IMR-90 (cell line): Measurements from ENCODE around the gene ADAMTS17. TPM values are rescaled to one million over a fixed set of nuclear protein-coding genes. Genes with fewer than 3 reads are reported as not detected.

Experiments used
- ATAC-seq: fragments of 200-7000 bp; cut with Tn5 transposase; 2 replicates; pipeline ENCODE4 v1.9.1; 2020; ENCODE audit warnings: low read depth, mild to moderate bottlenecking, moderate library complexity
- BruUV-seq: library from RNA; stranded (reverse); fragments of 400-500 nt; replicated peaks from 2 replicates; lab custom pipeline; 2021; lab: Mats Ljungman, UMichigan
- CTCF ChIA-PET: fragments of 300-600 bp; formaldehyde crosslinking; extraction: SDS; loops from one replicate; lab custom pipeline; 2021; ENCODE audit warnings: antibody characterized with exemption; lab: Yijun Ruan, JAX
- POLR2A ChIA-PET: fragments of 300-600 bp; sonication (Branson Sonifier 250); formaldehyde crosslinking; loops from one replicate; lab custom pipeline; 2022; ENCODE audit warnings: antibody characterized with exemption; ENCODE audit not compliant: unreplicated experiment; lab: Charles Lee
- DNase-seq: peaks from one replicate; pipeline ENCODE4 v3.0.0; 2013
- H2AFZ ChIP-seq: replicated peaks from 2 replicates; pipeline ENCODE3; 2013; ENCODE audit warnings: low read length, mild to moderate bottlenecking; ENCODE audit not compliant: poor library complexity
- H2AK5ac ChIP-seq: 2 replicates; pipeline ENCODE4 v1.6.1; 2013; ENCODE audit warnings: low read depth, low read length, inconsistent platforms
- H2AK9ac ChIP-seq: replicated peaks from 2 replicates; pipeline ENCODE3; 2013; ENCODE audit warnings: mild to moderate bottlenecking, low read depth, low read length, moderate library complexity; ENCODE audit not compliant: poor library complexity
- H2BK120ac ChIP-seq: 2 replicates; pipeline ENCODE4 v1.6.1; 2013; ENCODE audit warnings: low read depth, low read length, inconsistent platforms
- H2BK15ac ChIP-seq: 3 replicates; pipeline ENCODE4 v1.6.1; 2013; ENCODE audit warnings: low read depth, low read length, inconsistent platforms
- H2BK20ac ChIP-seq: 2 replicates; pipeline ENCODE4 v1.6.1; 2013; ENCODE audit warnings: low read depth, mild to moderate bottlenecking, inconsistent platforms, low read length, moderate library complexity
- H2BK5ac ChIP-seq: 2 replicates; pipeline ENCODE4 v1.6.1; 2013; ENCODE audit warnings: mild to moderate bottlenecking, low read depth, low read length, inconsistent platforms; ENCODE audit not compliant: poor library complexity, severe bottlenecking
- H3K14ac ChIP-seq: replicated peaks from 2 replicates; pipeline ENCODE4 v1.6.1; 2013; ENCODE audit warnings: low read depth, low read length, inconsistent platforms
- H3K18ac ChIP-seq: 2 replicates; pipeline ENCODE4 v1.6.1; 2013; ENCODE audit warnings: low read depth, low read length, control low read depth
- H3K23ac ChIP-seq: 2 replicates; pipeline ENCODE4 v1.6.1; 2013; ENCODE audit warnings: low read depth, low read length, inconsistent platforms
- H3K27ac ChIP-seq: 2 replicates; pipeline ENCODE4 v1.5.1; 2013; ENCODE audit warnings: mild to moderate bottlenecking, control low read depth, low read length; ENCODE audit not compliant: insufficient read depth
- H3K27me3 ChIP-seq: 2 replicates; pipeline ENCODE4 v1.6.1; 2013; ENCODE audit warnings: low read length; ENCODE audit not compliant: control insufficient read depth, insufficient read depth
- H3K36me3 ChIP-seq: 2 replicates; pipeline ENCODE4 v1.6.1; 2013; ENCODE audit warnings: low read length, mixed read lengths; ENCODE audit not compliant: control insufficient read depth, insufficient read depth
- H3K4ac ChIP-seq: 2 replicates; pipeline ENCODE4 v1.6.1; 2013; ENCODE audit warnings: low read depth, low read length, inconsistent platforms
- H3K4me1 ChIP-seq: 2 replicates; pipeline ENCODE4 v1.6.1; 2013; ENCODE audit warnings: low read length, mixed read lengths; ENCODE audit not compliant: control insufficient read depth, insufficient read depth
- H3K4me2 ChIP-seq: 2 replicates; pipeline ENCODE4 v1.6.1; 2013; ENCODE audit warnings: low read depth, mild to moderate bottlenecking, control low read depth, low read length, moderate library complexity
- H3K4me3 ChIP-seq: 2 replicates; pipeline ENCODE4 v1.5.1; 2013; ENCODE audit warnings: low read depth, mild to moderate bottlenecking, control low read depth, low read length, moderate library complexity; ENCODE audit not compliant: insufficient read depth
- H3K56ac ChIP-seq: 2 replicates; pipeline ENCODE4 v1.6.1; 2013; ENCODE audit warnings: low read length, inconsistent platforms; ENCODE audit not compliant: insufficient read depth; ENCODE audit errors: extremely low read depth
- H3K79me1 ChIP-seq, 2 experiments: 2 replicates each; pipeline ENCODE4 v1.6.1; 2013; ENCODE audit warnings: low read length in 2 of 2, inconsistent platforms in 1 of 2, low read depth in 1 of 2
- H3K9ac ChIP-seq: 2 replicates; pipeline ENCODE4 v1.6.1; 2013; ENCODE audit warnings: low read depth, low read length, control low read depth
- H3K9me1 ChIP-seq: 2 replicates; pipeline ENCODE4 v1.6.1; 2013; ENCODE audit warnings: low read length, inconsistent platforms; ENCODE audit not compliant: insufficient read depth
- H3K9me3 ChIP-seq: 2 replicates; pipeline ENCODE4 v1.6.1; 2013; ENCODE audit warnings: low read length; ENCODE audit not compliant: control insufficient read depth, insufficient read depth
- H4K20me1 ChIP-seq: 2 replicates; pipeline ENCODE4 v1.6.1; 2013; ENCODE audit warnings: low read length, inconsistent platforms; ENCODE audit not compliant: insufficient read depth
- H4K5ac ChIP-seq: 2 replicates; pipeline ENCODE4 v1.6.1; 2013; ENCODE audit warnings: mild to moderate bottlenecking, low read depth, low read length, control low read depth
- H4K8ac ChIP-seq, 2 experiments: 2 replicates each; pipeline ENCODE4 v1.6.1; 2013; ENCODE audit warnings: low read depth in 2 of 2, low read length in 2 of 2, control low read depth in 1 of 2, inconsistent platforms in 1 of 2
- H4K91ac ChIP-seq: 2 replicates; pipeline ENCODE4 v1.6.1; 2013; ENCODE audit warnings: low read depth, low read length, inconsistent platforms; ENCODE audit not compliant: insufficient read depth
- BHLHE40 ChIP-seq: fragments of 150-350 bp; IDR thresholded peaks from 2 replicates; pipeline ENCODE4 v1.6.1; 2016; ENCODE audit warnings: mild to moderate bottlenecking, low read depth, low read length
- CHD1 ChIP-seq: IDR thresholded peaks from 2 replicates; pipeline ENCODE4 v1.6.1; 2012; ENCODE audit warnings: low read depth, low read length, improper control_type of control experiment
- FOS ChIP-seq: fragments of 150-350 bp; IDR thresholded peaks from 2 replicates; pipeline ENCODE4 v1.6.1; 2016; ENCODE audit warnings: low read depth, low read length
- MAFK ChIP-seq: IDR thresholded peaks from 2 replicates; pipeline ENCODE4 v1.6.1; 2012; ENCODE audit warnings: low read depth, low read length, improper control_type of control experiment
- MXI1 ChIP-seq: IDR thresholded peaks from 2 replicates; pipeline ENCODE4 v1.6.1; 2012; ENCODE audit warnings: low read depth, mild to moderate bottlenecking, low read length, moderate library complexity, borderline replicate concordance
- NFE2L2 ChIP-seq: fragments of 150-350 bp; IDR thresholded peaks from 2 replicates; pipeline ENCODE4 v1.6.1; 2016; ENCODE audit warnings: low read depth, mild to moderate bottlenecking, low read length
- RCOR1 ChIP-seq: IDR thresholded peaks from 2 replicates; pipeline ENCODE4 v1.6.1; 2012; ENCODE audit warnings: mild to moderate bottlenecking, low read length, improper control_type of control experiment; ENCODE audit not compliant: insufficient replicate concordance
- RFX5 ChIP-seq: IDR thresholded peaks from 2 replicates; pipeline ENCODE4 v1.8.0; 2012; ENCODE audit warnings: low read depth, mild to moderate bottlenecking, low read length, moderate library complexity
- SMC3 ChIP-seq: fragments of 150-350 bp; IDR thresholded peaks from 2 replicates; pipeline ENCODE4 v1.6.1; 2016; ENCODE audit warnings: low read depth, mild to moderate bottlenecking, antibody characterized with exemption, low read length, moderate library complexity
- WGBS, 2 experiments: methylation state at CpG; one replicate each; pipeline versions ENCODE4 v1.1.5 to v1.1.7; 2013; ENCODE audit warnings: missing lambda C conversion rate in 2 of 2; ENCODE audit not compliant: insufficient read length in 1 of 2; ENCODE audit errors: extremely low coverage in 2 of 2; 5-methylcytosine and 5-hydroxymethylcytosine counted together
- dilution Hi-C: fragments of 300-500 bp; cut with HindIII; formaldehyde crosslinking; loops from one replicate; pipeline ENCODE4 v1.14.3; 2018; ENCODE audit warnings: low sequenced_read_pairs; ENCODE audit not compliant: unreplicated experiment
- in situ Hi-C: fragments of 300-500 bp; cut with MboI; formaldehyde crosslinking; loops from 3 replicates; pipeline ENCODE4 v1.14.3; 2019; ENCODE audit warnings: low sequenced_read_pairs, inconsistent platforms, mixed read lengths
- intact Hi-C: fragments of 100-400 bp; cut with micrococcal nuclease; formaldehyde crosslinking; loops from 2 replicates; pipeline ENCODE4 v1.10.0; 2022
- polyA plus RNA-seq, 3 experiments: library from polyadenylated mRNA; depleted of rRNA; stranded (reverse); fragments of >200 nt; gene quantifications; 2 replicates each; pipeline ENCODE4 v1.2.3, GENCODE V29; 2012; ENCODE audit warnings: low replicate concordance in 1 of 3
- total RNA-seq: library from RNA; depleted of rRNA; stranded (reverse); fragments of >200 nt; gene quantifications from 2 replicates; pipeline ENCODE4 v1.2.3, GENCODE V29; 2012
- TF ChIP-seq, protein P1 (sequence below): conservative IDR thresholded peaks from 2 replicates; pipeline ENCODE4 v1.5.1; 2012; ENCODE audit warnings: mild to moderate bottlenecking, low read depth, low read length, improper control_type of control experiment
- TF ChIP-seq, protein P2 (sequence below): fragments of 150-350 bp; IDR thresholded peaks from 2 replicates; pipeline ENCODE4 v1.6.1; 2016; ENCODE audit warnings: low read depth, mild to moderate bottlenecking, low read length, moderate library complexity, borderline replicate concordance

Gene ADAMTS17
- total and polyA plus RNA-seq, 2 of the 4 experiments (the other 2 are of a cell fraction) = 0.03 TPM; not detected in 1

DNA sequence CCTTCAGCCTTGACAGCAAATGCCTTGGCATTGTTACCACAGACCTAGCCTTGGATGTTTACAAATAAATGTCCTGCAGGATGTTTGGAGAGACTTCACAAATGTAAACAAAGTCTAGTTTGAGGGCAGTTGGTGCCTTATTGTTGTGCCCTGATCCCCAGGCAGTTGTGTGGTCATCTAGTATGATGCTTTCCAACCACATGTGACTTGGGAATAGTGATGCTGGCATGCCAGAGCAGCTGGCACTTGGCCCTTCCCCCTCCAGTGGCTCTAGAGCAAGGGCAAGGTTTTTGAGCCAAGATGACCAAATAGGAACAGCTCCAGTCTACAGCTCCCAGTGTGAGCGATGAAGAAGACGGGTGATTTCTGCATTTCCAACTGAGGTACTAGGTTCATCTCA is 258.2 kb downstream of the ADAMTS17 start:
- Histone ChIP-seq H4K8ac (no peak overlapping the region), H3K4me3 (no peak overlapping the region), H4K91ac (no peak overlapping the region), H2BK120ac (no peak overlapping the region), H2AK5ac (no peak overlapping the region), H3K14ac (no peak overlapping the region), H3K9me3 (no peaks in the 10 kb centered on the region), H2BK5ac (no peak overlapping the region), H3K23ac (no peak overlapping the region), H2BK15ac (no peak overlapping the region), H3K18ac (no peak overlapping the region), H3K9ac (no peak overlapping the region), H3K9me1 (no peaks in the 10 kb centered on the region), H3K56ac (no peak overlapping the region), H3K27ac (no peak overlapping the region), H2BK20ac (no peak overlapping the region), H4K20me1 (no peaks in the 10 kb centered on the region), H3K36me3 (no peaks in the 10 kb centered on the region), H2AK9ac (no peak overlapping the region), H3K79me1 (no peaks in the 10 kb centered on the region), H3K4me1 (no peaks in the 10 kb centered on the region), H3K4me2 (no peak overlapping the region), H4K5ac (no peak overlapping the region), H3K27me3 (no peaks in the 10 kb centered on the region), H2AFZ (no peak overlapping the region), H3K4ac (no peak overlapping the region)
- POLR2A ChIA-PET = no interaction called here
- dilution Hi-C loops = no loop called here
- DNase-seq (no peak), ATAC-seq (no peak)
- in situ Hi-C loops = no loop called here
- TF ChIP-seq MAFK (no peak), RFX5 (no peak), FOS (no peak), BHLHE40 (no peak), MXI1 (no peak), SMC3 (no peak), CHD1 (no peak), NFE2L2 (no peak), RCOR1 (no peak)
- TF ChIP-seq, protein P1, sequence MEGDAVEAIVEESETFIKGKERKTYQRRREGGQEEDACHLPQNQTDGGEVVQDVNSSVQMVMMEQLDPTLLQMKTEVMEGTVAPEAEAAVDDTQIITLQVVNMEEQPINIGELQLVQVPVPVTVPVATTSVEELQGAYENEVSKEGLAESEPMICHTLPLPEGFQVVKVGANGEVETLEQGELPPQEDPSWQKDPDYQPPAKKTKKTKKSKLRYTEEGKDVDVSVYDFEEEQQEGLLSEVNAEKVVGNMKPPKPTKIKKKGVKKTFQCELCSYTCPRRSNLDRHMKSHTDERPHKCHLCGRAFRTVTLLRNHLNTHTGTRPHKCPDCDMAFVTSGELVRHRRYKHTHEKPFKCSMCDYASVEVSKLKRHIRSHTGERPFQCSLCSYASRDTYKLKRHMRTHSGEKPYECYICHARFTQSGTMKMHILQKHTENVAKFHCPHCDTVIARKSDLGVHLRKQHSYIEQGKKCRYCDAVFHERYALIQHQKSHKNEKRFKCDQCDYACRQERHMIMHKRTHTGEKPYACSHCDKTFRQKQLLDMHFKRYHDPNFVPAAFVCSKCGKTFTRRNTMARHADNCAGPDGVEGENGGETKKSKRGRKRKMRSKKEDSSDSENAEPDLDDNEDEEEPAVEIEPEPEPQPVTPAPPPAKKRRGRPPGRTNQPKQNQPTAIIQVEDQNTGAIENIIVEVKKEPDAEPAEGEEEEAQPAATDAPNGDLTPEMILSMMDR = no peak
- TF ChIP-seq, protein P2, sequence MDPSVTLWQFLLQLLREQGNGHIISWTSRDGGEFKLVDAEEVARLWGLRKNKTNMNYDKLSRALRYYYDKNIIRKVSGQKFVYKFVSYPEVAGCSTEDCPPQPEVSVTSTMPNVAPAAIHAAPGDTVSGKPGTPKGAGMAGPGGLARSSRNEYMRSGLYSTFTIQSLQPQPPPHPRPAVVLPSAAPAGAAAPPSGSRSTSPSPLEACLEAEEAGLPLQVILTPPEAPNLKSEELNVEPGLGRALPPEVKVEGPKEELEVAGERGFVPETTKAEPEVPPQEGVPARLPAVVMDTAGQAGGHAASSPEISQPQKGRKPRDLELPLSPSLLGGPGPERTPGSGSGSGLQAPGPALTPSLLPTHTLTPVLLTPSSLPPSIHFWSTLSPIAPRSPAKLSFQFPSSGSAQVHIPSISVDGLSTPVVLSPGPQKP = no peak
- CTCF ChIA-PET = no interaction called here
- intact Hi-C loops = no loop called here
- WGBS, 2 experiments = no CpG with 5 or more reads among the region's 2 CpGs
- no TSS peak for BruUV-seq
